Body of pancreas (tissue), 4 donors: ENCODE results near the gene IFRD2.

Source experiments
- CTCF ChIP-seq, 7 experiments: fragments of 450-650 bp in 4 of 7; fragments of 200-600 bp in 3 of 7; sonication (generic) in 3 of 7; IDR thresholded peaks; one replicate each; pipeline ENCODE4 v1.5.1; 2016 to 2019; ENCODE audit warnings: antibody characterized with exemption in 7 of 7
- POLR2A ChIP-seq, 3 donors: fragments of 450-650 bp; IDR thresholded peaks; one replicate each; pipeline ENCODE4 v1.6.1; 2016; ENCODE audit warnings: antibody characterized with exemption in 3 of 3, mild to moderate bottlenecking in 2 of 3

DNA sequence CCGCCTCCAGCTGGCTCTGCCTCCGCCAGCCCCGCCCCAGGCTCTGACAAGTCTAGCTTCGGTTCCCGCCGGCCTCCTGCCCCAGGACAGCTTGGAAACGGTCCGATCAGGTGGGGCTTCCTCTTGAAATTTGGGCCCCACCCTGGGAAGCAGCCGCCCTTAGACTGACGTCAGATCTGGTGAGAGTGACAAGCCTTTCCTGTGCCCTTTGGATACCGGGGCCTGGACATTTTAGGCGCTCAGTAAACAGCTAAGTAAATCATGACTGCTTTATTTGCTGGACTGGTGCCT, 7.4 kb upstream of the IFRD2 start:
- TF ChIP-seq CTCF (IDR thresholded peaks at IDR 0.05) (no peak), POLR2A (IDR thresholded peaks at IDR 0.05) (no peak)
